Naive thymus-derived CD8-positive, alpha-beta T cell (primary cell): Measurements from ENCODE around the gene MACROD1. TPM values are rescaled to one million over a fixed set of nuclear protein-coding genes. Genes with fewer than 3 reads are reported as not detected.
"Not testable (repeated sequence)": the region's sequence is repeated elsewhere in the genome, so short reads cannot be mapped to it uniquely, and the experiment has no call there.

Experiments used
- ATAC-seq, 2 donors: fragments of 150-1000 bp; cut with Tn5 transposase in 1 of 2; sonication (Bioruptor Pico), chemical (Tn5 transposase) in 1 of 2; 1 replicate in 1 of 2; 2 replicates in 1 of 2; pipeline ENCODE4 v1.10.0; 2021; ENCODE audit warnings: mild to moderate bottlenecking in 2 of 2, moderate library complexity in 2 of 2
- POLR2A ChIA-PET: fragments of 350-600 bp; sonication (Branson Sonifier 250); formaldehyde crosslinking; loops from one replicate; lab custom pipeline; 2021; ENCODE audit warnings: antibody characterized with exemption; lab: Charles Lee
- DNase-seq, 10 donors: peaks; one replicate each; pipeline versions ENCODE4 v3.0.0 to v3.0.0-alpha.2; 2020 to 2022
- H3K27ac Mint-ChIP-seq, 10 donors: one replicate each; pipeline ENCODE4 v1.8.0; 2020 to 2022; ENCODE audit warnings: mild to moderate bottlenecking in 10 of 10, mixed read lengths in 10 of 10, moderate library complexity in 4 of 10, inconsistent platforms in 1 of 10
- H3K27me3 Mint-ChIP-seq, 5 donors: one replicate each; pipeline ENCODE4 v1.8.0; 2021 to 2022; ENCODE audit warnings: mixed read lengths in 5 of 5
- H3K36me3 Mint-ChIP-seq, 3 donors: one replicate each; pipeline ENCODE4 v1.8.0; 2020 to 2022; ENCODE audit warnings: mixed read lengths in 3 of 3, mild to moderate bottlenecking in 2 of 3, inconsistent platforms in 1 of 3
- H3K4me1 Mint-ChIP-seq, 4 donors: one replicate each; pipeline ENCODE4 v1.8.0; 2021 to 2022; ENCODE audit warnings: mixed read lengths in 4 of 4
- H3K4me3 Mint-ChIP-seq, 10 donors: one replicate each; pipeline ENCODE4 v1.8.0; 2020 to 2022; ENCODE audit warnings: mild to moderate bottlenecking in 10 of 10, mixed read lengths in 10 of 10, moderate library complexity in 6 of 10, inconsistent platforms in 1 of 10
- H3K9me3 Mint-ChIP-seq, 9 donors: one replicate each; pipeline ENCODE4 v1.8.0; 2020 to 2022; ENCODE audit warnings: mixed read lengths in 9 of 9, mild to moderate bottlenecking in 3 of 9, inconsistent platforms in 1 of 9, moderate library complexity in 1 of 9
- polyA plus RNA-seq, 3 donors: library from polyadenylated mRNA; unstranded; fragments of 300-500 nt; fragmentation: Illumina TruSeq; gene quantifications; one replicate each; pipeline ENCODE4 v1.2.3, GENCODE V29; 2021
- total RNA-seq, 8 experiments: library from RNA in 2 of 8; stranded (reverse) in 2 of 8; gene quantifications; one replicate each; pipeline ENCODE4 v1.2.3 and lab custom pipeline; 2021 to 2026

Gene MACROD1
- total and polyA plus RNA-seq, 5 experiments from 2014 or later = 7.3 to 14.4 (median 10.8) TPM

GRCh38 chr11:64164392-64165312 is 1.3 kb downstream of the MACROD1 start:
- ATAC-seq (no peak), DNase-seq (no peak)
- H3K9me3 Mint-ChIP-seq = no peaks in the 10 kb centered on the region
- POLR2A ChIA-PET = interaction anchor here (0.6 to 3.4 kb wide), 5 partner anchors 12 to 23 kb away, joined by 3 to 28 read pairs (median 5); partner anchors contain the start of gene STIP1
- peaks cover 6 to 23% (median 16%) of the 10 kb centered on the region in 4 donors for H3K4me1 Mint-ChIP-seq
- H3K4me3 Mint-ChIP-seq = peak overlapping the region; percentile 77 to 92 (median 84)
- H3K36me3 Mint-ChIP-seq = no peaks in the 10 kb centered on the region
- peak overlapping the region in 5 of 10 donors; percentile 72 to 91 (median 82) for H3K27ac Mint-ChIP-seq
- no peaks in the 10 kb centered on the region for H3K27me3 Mint-ChIP-seq

- H3K9me3 Mint-ChIP-seq = no peaks in the 10 kb centered on the region
- DNase-seq (no peak), ATAC-seq (no peak)
- H3K4me1 Mint-ChIP-seq = peaks cover 6 to 23% (median 16%) of the 10 kb centered on the region in 4 donors
- no peaks in the 10 kb centered on the region for H3K36me3 Mint-ChIP-seq
- H3K27ac Mint-ChIP-seq = peak overlapping the region in 1 of 10 donors; percentile 11
- H3K27me3 Mint-ChIP-seq = no peaks in the 10 kb centered on the region
- H3K4me3 Mint-ChIP-seq = peak overlapping the region in 6 of 10 donors; percentile 42 to 70 (median 52)
- POLR2A ChIA-PET = interaction anchor here (1.7 kb wide), 1 partner anchor 22 kb away, joined by 4 read pairs; the partner anchor contains the start of gene STIP1
These were observed 2.0 kb downstream of the MACROD1 start for GRCh38 chr11:64163951-64164350.

- POLR2A ChIA-PET = interaction anchor here (1.7 kb wide), 1 partner anchor 23 kb away, joined by 4 read pairs; the partner anchor contains the start of gene STIP1
- DNase-seq, H3K27ac Mint-ChIP-seq, H3K36me3 Mint-ChIP-seq, H3K4me3 Mint-ChIP-seq, H3K9me3 Mint-ChIP-seq, H3K27me3 Mint-ChIP-seq, ATAC-seq: not testable (repeated sequence)
- H3K4me1 Mint-ChIP-seq = peaks cover 6 to 16% (median 13%) of the 10 kb centered on the region in 4 donors
These were observed 3.1 kb downstream of the MACROD1 start for GRCh38 chr11:64162769-64163168.

GRCh38 chr11:64161037-64161436 is 4.9 kb downstream of the MACROD1 start:
- POLR2A ChIA-PET = no interaction called here
- Mint-ChIP-seq H3K4me3 (no peak overlapping the region), H3K27ac (no peak overlapping the region), H3K9me3 (no peaks in the 10 kb centered on the region), H3K4me1 (peaks cover 2 to 11% (median 8%) of the 10 kb centered on the region in 4 donors), H3K27me3 (no peaks in the 10 kb centered on the region), H3K36me3 (no peaks in the 10 kb centered on the region)
- no peak for DNase-seq
- no peak for ATAC-seq

- H3K27ac Mint-ChIP-seq = peak overlapping the region in 1 of 10 donors; percentile 59
- no peak overlapping the region for H3K4me3 Mint-ChIP-seq
- H3K4me1 Mint-ChIP-seq = peaks cover 0 to 6% (median 2%) of the 10 kb centered on the region in 4 donors
- H3K27me3 Mint-ChIP-seq = peaks cover 0 to 5% (median 0%) of the 10 kb centered on the region in 5 donors
- POLR2A ChIA-PET = no interaction called here
- no peaks in the 10 kb centered on the region for H3K36me3 Mint-ChIP-seq
- DNase-seq (no peak), ATAC-seq (no peak)
- H3K9me3 Mint-ChIP-seq = no peaks in the 10 kb centered on the region
These were observed 8.1 kb downstream of the MACROD1 start for GRCh38 chr11:64157631-64158394.

- peaks cover 0 to 5% (median 0%) of the 10 kb centered on the region in 5 donors for H3K27me3 Mint-ChIP-seq
- DNase-seq (no peak), ATAC-seq (no peak)
- H3K4me3 Mint-ChIP-seq = no peak overlapping the region
- no peaks in the 10 kb centered on the region for H3K9me3 Mint-ChIP-seq
- POLR2A ChIA-PET = no interaction called here
- H3K27ac Mint-ChIP-seq = no peak overlapping the region
- peaks cover 0 to 6% (median 2%) of the 10 kb centered on the region in 4 donors for H3K4me1 Mint-ChIP-seq
- no peaks in the 10 kb centered on the region for H3K36me3 Mint-ChIP-seq
These were observed 9.5 kb downstream of the MACROD1 start for GRCh38 chr11:64156235-64157011.

- ATAC-seq = no peak
These were observed 12.1 kb downstream of the MACROD1 start for GRCh38 chr11:64153812-64154211.

GRCh38 chr11:64152841-64153691 is 12.8 kb downstream of the MACROD1 start:
- no peaks in the 10 kb centered on the region for H3K9me3 Mint-ChIP-seq
- no peak overlapping the region for H3K4me3 Mint-ChIP-seq
- H3K27ac Mint-ChIP-seq = peak overlapping the region in 1 of 10 donors; percentile 38
- H3K27me3 Mint-ChIP-seq = peaks cover 0 to 5% (median 0%) of the 10 kb centered on the region in 5 donors
- peaks cover 3 to 12% (median 7%) of the 10 kb centered on the region in 4 donors for H3K4me1 Mint-ChIP-seq
- POLR2A ChIA-PET = interaction anchor here (0.6 to 2.5 kb wide), 4 partner anchors 36 to 385 kb away, joined by 3 to 8 read pairs (median 3); no protein-coding TSS in a partner anchor
- DNase-seq (peak; percentile 45 to 75 (median 70)), ATAC-seq (peak; percentile 95 to 96)
- H3K36me3 Mint-ChIP-seq = peaks cover 0 to 2% (median 0%) of the 10 kb centered on the region in 3 donors

More at GRCh38 chr11:64153812-64154211, 12.1 kb downstream of the MACROD1 start:
- Mint-ChIP-seq H3K4me1 (peaks cover 0 to 6% (median 2%) of the 10 kb centered on the region in 4 donors), H3K9me3 (no peaks in the 10 kb centered on the region), H3K27ac (peak overlapping the region in 1 of 10 donors; percentile 26), H3K36me3 (peaks cover 0 to 2% (median 0%) of the 10 kb centered on the region in 3 donors), H3K4me3 (no peak overlapping the region), H3K27me3 (peaks cover 0 to 5% (median 0%) of the 10 kb centered on the region in 5 donors)
- DNase-seq = no peak
- POLR2A ChIA-PET = interaction anchor here (0.7 kb wide), 1 partner anchor 386 kb away, joined by 3 read pairs; no protein-coding TSS in a partner anchor

GRCh38 chr11:64151337-64151736 is 14.6 kb downstream of the MACROD1 start:
- Mint-ChIP-seq H3K9me3 (no peaks in the 10 kb centered on the region), H3K27ac (no peak overlapping the region)
- POLR2A ChIA-PET = interaction anchor here (2.5 kb wide), 1 partner anchor 151 kb away, joined by 8 read pairs; no protein-coding TSS in a partner anchor

GRCh38 chr11:64150481-64151239 is 15.3 kb downstream of the MACROD1 start:
- ATAC-seq (no peak), DNase-seq (no peak)
- Mint-ChIP-seq H3K36me3 (peaks cover 0 to 2% (median 0%) of the 10 kb centered on the region in 3 donors), H3K9me3 (no peaks in the 10 kb centered on the region), H3K27ac (no peak overlapping the region), H3K4me3 (no peak overlapping the region), H3K4me1 (peaks cover 6 to 18% (median 12%) of the 10 kb centered on the region in 4 donors), H3K27me3 (peaks cover 0 to 5% (median 0%) of the 10 kb centered on the region in 5 donors)
- POLR2A ChIA-PET = interaction anchor here (2.5 kb wide), 1 partner anchor 150 kb away, joined by 8 read pairs; no protein-coding TSS in a partner anchor

More at GRCh38 chr11:64151337-64151736, 14.6 kb downstream of the MACROD1 start:
- Mint-ChIP-seq H3K36me3 (peaks cover 0 to 2% (median 0%) of the 10 kb centered on the region in 3 donors), H3K4me3 (no peak overlapping the region), H3K27me3 (peaks cover 0 to 5% (median 0%) of the 10 kb centered on the region in 5 donors), H3K4me1 (peaks cover 6 to 18% (median 11%) of the 10 kb centered on the region in 4 donors)
- no peak for ATAC-seq
- DNase-seq = no peak
